ENCODE results near the gene AMH.

DNA sequence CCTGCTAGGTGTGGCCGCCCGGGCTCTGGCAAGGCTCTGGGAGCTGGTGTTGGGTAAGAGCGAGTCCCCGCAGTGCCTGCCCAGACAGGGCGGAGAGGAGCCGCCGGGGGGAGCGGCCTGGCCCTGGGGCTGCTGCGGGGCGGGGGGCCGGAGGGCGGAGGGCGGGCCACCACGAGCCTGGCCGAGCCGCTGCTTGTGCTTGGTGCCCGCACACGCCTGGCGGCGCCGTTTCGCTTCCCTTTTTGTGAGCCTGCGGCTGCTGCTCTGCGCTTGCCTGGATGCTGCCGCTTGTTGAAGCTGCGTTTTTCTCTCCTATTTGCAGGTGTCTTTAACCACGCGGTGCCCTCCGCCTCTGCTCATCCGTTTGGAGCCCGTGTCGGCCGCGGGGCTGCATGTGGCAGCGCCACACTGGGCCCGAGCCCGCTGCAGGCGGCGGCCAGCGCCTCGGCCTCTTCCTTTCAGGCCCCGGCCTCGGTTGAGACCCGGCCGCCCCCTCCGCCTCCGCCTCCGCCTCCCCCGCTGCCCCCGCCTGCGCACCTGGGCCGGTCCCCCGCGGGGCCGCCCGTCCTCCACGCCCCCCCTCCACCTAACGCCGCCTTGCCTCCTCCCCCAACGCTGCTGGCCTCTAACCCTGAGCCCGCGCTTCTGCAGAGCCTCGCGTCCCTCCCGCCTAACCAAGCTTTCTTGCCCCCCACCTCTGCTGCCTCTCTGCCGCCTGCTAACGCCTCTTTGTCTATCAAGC lies 21.5 kb upstream of the AMH start:
- TF ChIP-seq, protein P1, sequence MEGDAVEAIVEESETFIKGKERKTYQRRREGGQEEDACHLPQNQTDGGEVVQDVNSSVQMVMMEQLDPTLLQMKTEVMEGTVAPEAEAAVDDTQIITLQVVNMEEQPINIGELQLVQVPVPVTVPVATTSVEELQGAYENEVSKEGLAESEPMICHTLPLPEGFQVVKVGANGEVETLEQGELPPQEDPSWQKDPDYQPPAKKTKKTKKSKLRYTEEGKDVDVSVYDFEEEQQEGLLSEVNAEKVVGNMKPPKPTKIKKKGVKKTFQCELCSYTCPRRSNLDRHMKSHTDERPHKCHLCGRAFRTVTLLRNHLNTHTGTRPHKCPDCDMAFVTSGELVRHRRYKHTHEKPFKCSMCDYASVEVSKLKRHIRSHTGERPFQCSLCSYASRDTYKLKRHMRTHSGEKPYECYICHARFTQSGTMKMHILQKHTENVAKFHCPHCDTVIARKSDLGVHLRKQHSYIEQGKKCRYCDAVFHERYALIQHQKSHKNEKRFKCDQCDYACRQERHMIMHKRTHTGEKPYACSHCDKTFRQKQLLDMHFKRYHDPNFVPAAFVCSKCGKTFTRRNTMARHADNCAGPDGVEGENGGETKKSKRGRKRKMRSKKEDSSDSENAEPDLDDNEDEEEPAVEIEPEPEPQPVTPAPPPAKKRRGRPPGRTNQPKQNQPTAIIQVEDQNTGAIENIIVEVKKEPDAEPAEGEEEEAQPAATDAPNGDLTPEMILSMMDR (conservative IDR thresholded peaks at IDR 0.05; ENCODE audit: low read length), result no peak
- TF ChIP-seq EZH2phosphoT487 (IDR thresholded peaks at IDR 0.05; ENCODE audit: borderline replicate concordance), result no peak

Measured in Loucy (cell line).